Activated T-helper 2 cell treated with anti-CD3 and anti-CD28 coated beads, Interferon-gamma antibody, Interleukin-2, Interleukin-4, amounts not matched to agents 10 μg/mL and 5 μg/mL and 100 μg/mL, durations not matched to agents 14 hours and 24 hours and 36 hours (primary cell): ENCODE measurements around the gene RNU6-7. TPM values are rescaled to one million over a fixed set of nuclear protein-coding genes. Genes with fewer than 3 reads are reported as not detected.

ENCODE experiments used
- DNase-seq: peaks from one replicate; pipeline ENCODE4 v3.0.0; 2021; ENCODE audit warnings: low spot score
- H3K27ac Mint-ChIP-seq: one replicate; pipeline ENCODE4 v1.8.0; 2021; ENCODE audit warnings: mixed read lengths
- H3K27me3 Mint-ChIP-seq: one replicate; pipeline ENCODE4 v1.8.0; 2021; ENCODE audit warnings: low read depth, mixed read lengths
- H3K36me3 Mint-ChIP-seq: one replicate; pipeline ENCODE4 v1.8.0; 2021; ENCODE audit warnings: low read depth, mixed read lengths
- H3K4me1 Mint-ChIP-seq: one replicate; pipeline ENCODE4 v1.8.0; 2021; ENCODE audit warnings: low read depth, mixed read lengths
- H3K4me3 Mint-ChIP-seq: one replicate; pipeline ENCODE4 v1.8.0; 2021; ENCODE audit warnings: low read depth, mild to moderate bottlenecking, moderate library complexity, mixed read lengths
- H3K9me3 Mint-ChIP-seq: one replicate; pipeline ENCODE4 v1.8.0; 2021; ENCODE audit warnings: mixed read lengths
- intact Hi-C: fragments of 100-400 bp; cut with micrococcal nuclease; formaldehyde crosslinking; loops from one replicate; pipeline ENCODE4 v1.15.1; 2023
- total RNA-seq: library from RNA; stranded (reverse); gene quantifications from 2 replicates; pipeline ENCODE4 v1.2.3, GENCODE V29; 2022

RNU6-7 gene
- total RNA-seq, 1 donor from 2014 or later = not detected

DNA sequence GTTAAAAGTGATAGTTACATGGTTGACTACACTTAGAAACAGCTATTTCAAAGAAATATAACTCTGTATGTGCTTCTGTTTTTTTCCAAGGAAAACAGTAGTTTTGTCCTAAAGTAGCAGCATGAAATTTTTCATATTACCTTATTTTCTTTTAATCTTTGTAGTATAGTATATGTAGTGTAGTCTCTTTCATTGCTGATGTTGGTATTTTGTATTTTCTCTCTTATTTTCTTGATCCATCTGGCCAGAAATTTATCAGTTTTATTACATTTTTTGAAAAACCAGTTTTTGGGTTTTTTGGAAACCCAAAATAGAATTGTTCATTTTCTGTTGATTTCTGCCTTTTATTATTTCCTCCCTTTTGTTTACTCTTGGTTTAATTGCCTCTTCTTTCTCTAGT is 7.6 kb downstream of the RNU6-7 start:
- Mint-ChIP-seq H3K4me3 (no peak overlapping the region), H3K9me3 (no peaks in the 10 kb centered on the region), H3K36me3 (no peaks in the 10 kb centered on the region), H3K27ac (no peak overlapping the region), H3K4me1 (peaks cover 13% of the 10 kb centered on the region), H3K27me3 (peaks cover 28% of the 10 kb centered on the region)
- DNase-seq = no peak
- intact Hi-C loops = loop anchor here (10.0 kb wide), 2 partner anchors 645 to 825 kb away; partner anchors contain the start of gene NUBPL

- DNase-seq = no peak
- H3K4me3 Mint-ChIP-seq = no peak overlapping the region
Measured at GRCh38 chr14:32211068-32211404, 9.2 kb downstream of the RNU6-7 start.

DNA sequence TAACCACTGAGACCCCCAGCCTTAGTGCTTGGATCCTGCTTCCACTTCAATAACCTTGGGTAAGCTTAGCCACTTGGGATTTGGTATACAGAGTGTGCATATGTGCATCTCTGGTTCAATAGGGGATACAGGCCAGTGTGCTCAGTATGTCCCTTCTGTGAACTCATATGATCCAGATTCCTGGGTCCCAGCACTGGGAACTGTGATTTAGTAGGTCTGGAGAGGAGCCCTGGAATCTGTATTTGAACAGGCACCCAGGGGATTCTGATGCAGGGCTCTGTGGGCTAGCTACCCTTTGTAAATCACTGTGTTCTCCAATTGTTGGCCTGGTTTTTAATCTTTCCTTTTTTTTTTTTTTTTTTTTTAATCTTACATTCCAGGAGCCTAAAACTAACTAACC is 11.0 kb downstream of the RNU6-7 start:
- no peaks in the 10 kb centered on the region for H3K36me3 Mint-ChIP-seq
- peaks cover 15% of the 10 kb centered on the region for H3K27me3 Mint-ChIP-seq
- intact Hi-C loops = no loop called here
- H3K4me3 Mint-ChIP-seq = no peak overlapping the region
- no peaks in the 10 kb centered on the region for H3K9me3 Mint-ChIP-seq
- no peaks in the 10 kb centered on the region for H3K4me1 Mint-ChIP-seq
- no peak overlapping the region for H3K27ac Mint-ChIP-seq
- DNase-seq = no peak

More at GRCh38 chr14:32211068-32211404, 9.2 kb downstream of the RNU6-7 start:
- intact Hi-C loops = no loop called here
- peaks cover 23% of the 10 kb centered on the region for H3K27me3 Mint-ChIP-seq
- H3K9me3 Mint-ChIP-seq = no peaks in the 10 kb centered on the region
- peaks cover 6% of the 10 kb centered on the region for H3K4me1 Mint-ChIP-seq
- no peak overlapping the region for H3K27ac Mint-ChIP-seq
- no peaks in the 10 kb centered on the region for H3K36me3 Mint-ChIP-seq

- DNase-seq = no peak
- H3K9me3 Mint-ChIP-seq = no peaks in the 10 kb centered on the region
- no peaks in the 10 kb centered on the region for H3K36me3 Mint-ChIP-seq
- H3K27ac Mint-ChIP-seq = no peak overlapping the region
- H3K27me3 Mint-ChIP-seq = peaks cover 12% of the 10 kb centered on the region
- H3K4me3 Mint-ChIP-seq = no peak overlapping the region
- no peaks in the 10 kb centered on the region for H3K4me1 Mint-ChIP-seq
- intact Hi-C loops = no loop called here
Measured at GRCh38 chr14:32217301-32217700, 15.5 kb downstream of the RNU6-7 start.

DNA sequence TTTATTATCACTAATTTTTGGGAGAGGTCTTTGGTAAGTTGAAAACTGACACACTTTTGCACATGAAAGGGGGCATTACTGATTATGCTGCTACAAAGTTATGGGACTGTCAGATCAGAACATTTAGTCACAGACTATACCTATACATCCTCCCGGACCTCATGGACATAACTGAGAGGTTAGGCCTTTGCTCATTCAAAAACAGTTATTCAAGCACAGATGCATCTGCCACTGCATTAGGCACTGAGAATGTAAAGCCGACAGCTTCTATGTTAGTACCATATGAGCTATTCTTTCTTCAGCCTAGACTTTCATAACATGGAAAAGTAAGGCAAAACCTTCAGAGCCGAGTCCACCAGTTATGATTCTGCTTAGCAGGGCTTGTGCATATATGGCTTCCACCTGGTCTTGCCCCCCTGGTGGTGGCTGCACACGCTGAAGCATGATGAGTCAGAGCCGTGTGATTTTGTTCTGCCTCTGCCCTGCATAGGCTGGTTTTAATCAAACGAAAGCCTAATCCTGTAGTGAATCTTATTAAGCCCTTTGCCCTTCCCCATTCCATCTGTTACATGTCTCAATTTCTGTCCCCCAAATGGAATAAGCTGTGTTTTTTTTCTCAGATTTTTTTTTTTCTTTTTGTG is 23.0 kb downstream of the RNU6-7 start:
- intact Hi-C loops = no loop called here
- Mint-ChIP-seq H3K4me3 (no peak overlapping the region), H3K27me3 (peaks cover 21% of the 10 kb centered on the region), H3K4me1 (no peaks in the 10 kb centered on the region), H3K27ac (no peak overlapping the region), H3K36me3 (no peaks in the 10 kb centered on the region), H3K9me3 (no peaks in the 10 kb centered on the region)
- DNase-seq = no peak

DNA sequence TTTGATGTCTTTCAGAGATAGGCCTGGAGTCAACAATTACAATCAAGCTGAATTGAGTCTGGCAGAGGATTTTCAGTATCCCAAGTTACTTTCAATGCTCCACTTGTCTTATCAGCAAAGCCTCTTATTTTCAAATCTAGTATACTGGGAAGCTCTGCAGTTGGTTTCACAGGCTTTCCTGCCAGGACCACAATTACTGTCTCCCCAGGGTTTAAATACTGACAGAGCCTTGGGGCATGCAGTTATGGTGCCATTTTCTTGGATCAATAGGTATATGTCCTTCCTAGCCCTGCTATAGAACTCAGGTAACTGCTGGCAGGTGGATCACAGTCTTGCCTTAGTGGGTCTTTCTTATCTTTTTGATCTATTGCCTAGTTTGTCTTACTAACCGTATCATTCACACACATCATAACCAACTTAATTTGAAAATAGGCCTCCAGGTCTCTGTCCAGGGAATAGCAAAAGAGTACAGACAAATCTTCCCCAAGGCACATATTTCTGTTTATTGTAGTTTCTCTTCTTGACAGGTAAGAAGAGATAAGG is 23.6 kb downstream of the RNU6-7 start:
- no peaks in the 10 kb centered on the region for H3K9me3 Mint-ChIP-seq
- no peak for DNase-seq
- H3K27me3 Mint-ChIP-seq = peaks cover 22% of the 10 kb centered on the region
- no peaks in the 10 kb centered on the region for H3K36me3 Mint-ChIP-seq
- H3K4me3 Mint-ChIP-seq = no peak overlapping the region
- H3K4me1 Mint-ChIP-seq = no peaks in the 10 kb centered on the region
- no peak overlapping the region for H3K27ac Mint-ChIP-seq
- intact Hi-C loops = no loop called here

- intact Hi-C loops = no loop called here
- no peaks in the 10 kb centered on the region for H3K4me1 Mint-ChIP-seq
- peaks cover 22% of the 10 kb centered on the region for H3K27me3 Mint-ChIP-seq
- H3K4me3 Mint-ChIP-seq = no peak overlapping the region
- H3K9me3 Mint-ChIP-seq = no peaks in the 10 kb centered on the region
- no peak overlapping the region for H3K27ac Mint-ChIP-seq
- no peaks in the 10 kb centered on the region for H3K36me3 Mint-ChIP-seq
- no peak for DNase-seq
Measured at GRCh38 chr14:32226056-32226455, 24.2 kb downstream of the RNU6-7 start.

DNA sequence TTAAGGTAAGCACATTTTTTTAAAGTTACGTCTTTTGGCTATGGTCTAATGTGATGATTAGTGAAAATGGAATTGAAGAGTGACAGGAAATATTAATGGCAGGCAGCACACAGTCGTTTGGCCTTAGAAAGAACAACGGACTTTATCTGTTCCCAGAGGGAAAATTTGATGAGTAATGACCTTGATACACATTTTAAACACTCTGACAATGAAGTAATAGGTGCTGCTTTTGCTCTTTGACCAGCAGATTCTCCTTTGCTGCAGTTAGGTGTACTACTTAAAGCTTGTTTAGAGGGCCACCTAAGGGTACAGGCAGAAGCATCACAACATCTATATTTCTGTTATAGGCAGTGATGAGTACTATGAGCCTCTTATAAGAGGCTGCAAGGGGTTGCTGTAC is 28.3 kb downstream of the RNU6-7 start:
- Mint-ChIP-seq H3K27me3 (peaks cover 7% of the 10 kb centered on the region), H3K27ac (no peak overlapping the region), H3K4me3 (no peak overlapping the region), H3K36me3 (no peaks in the 10 kb centered on the region), H3K9me3 (no peaks in the 10 kb centered on the region), H3K4me1 (peaks cover 8% of the 10 kb centered on the region)
- intact Hi-C loops = no loop called here
- DNase-seq = no peak

DNA sequence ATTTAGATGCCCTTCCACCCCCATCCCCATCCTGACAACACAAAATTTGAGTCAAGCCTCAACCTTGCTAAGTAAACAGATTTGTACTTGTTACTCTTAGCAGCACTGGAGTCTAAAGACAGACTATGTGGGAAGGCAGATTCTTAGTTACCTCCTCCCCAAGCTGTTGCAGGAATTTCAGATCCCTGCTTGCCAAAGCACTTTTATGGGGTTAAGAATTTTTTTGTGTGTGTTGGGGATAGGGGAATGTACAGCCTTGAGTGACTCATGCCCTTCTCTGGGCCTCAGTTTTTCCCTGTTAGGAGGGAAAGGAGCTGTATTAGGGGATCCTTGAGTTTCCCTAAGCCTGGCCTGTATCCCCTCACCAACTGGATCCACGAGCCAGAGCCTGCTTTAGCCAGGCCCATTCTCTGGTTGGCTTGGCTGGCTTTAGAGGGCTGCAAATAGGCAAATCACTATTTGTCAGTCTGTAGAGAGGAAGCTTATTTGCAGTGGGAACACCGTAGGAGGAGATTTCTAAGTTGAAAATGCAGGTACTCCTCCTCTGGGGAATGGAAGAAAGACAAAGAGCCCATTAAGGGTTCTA is 28.9 kb downstream of the RNU6-7 start:
- no peak overlapping the region for H3K27ac Mint-ChIP-seq
- peaks cover 8% of the 10 kb centered on the region for H3K4me1 Mint-ChIP-seq
- intact Hi-C loops = no loop called here
- peaks cover 7% of the 10 kb centered on the region for H3K27me3 Mint-ChIP-seq
- H3K9me3 Mint-ChIP-seq = no peaks in the 10 kb centered on the region
- no peak for DNase-seq
- no peaks in the 10 kb centered on the region for H3K36me3 Mint-ChIP-seq
- H3K4me3 Mint-ChIP-seq = no peak overlapping the region

GRCh38 chr14:32232481-32232880 is 30.6 kb downstream of the RNU6-7 start:
- intact Hi-C loops = no loop called here
- Mint-ChIP-seq H3K36me3 (no peaks in the 10 kb centered on the region), H3K27ac (no peak overlapping the region), H3K4me1 (peaks cover 8% of the 10 kb centered on the region), H3K9me3 (no peaks in the 10 kb centered on the region), H3K4me3 (no peak overlapping the region), H3K27me3 (peaks cover 9% of the 10 kb centered on the region)
- no peak for DNase-seq

- peaks cover 9% of the 10 kb centered on the region for H3K27me3 Mint-ChIP-seq
- no peaks in the 10 kb centered on the region for H3K36me3 Mint-ChIP-seq
- no peaks in the 10 kb centered on the region for H3K9me3 Mint-ChIP-seq
- DNase-seq = no peak
- H3K27ac Mint-ChIP-seq = no peak overlapping the region
- intact Hi-C loops = no loop called here
- H3K4me1 Mint-ChIP-seq = peaks cover 8% of the 10 kb centered on the region
- no peak overlapping the region for H3K4me3 Mint-ChIP-seq
Measured at GRCh38 chr14:32233260-32233659, 31.4 kb downstream of the RNU6-7 start.

DNA sequence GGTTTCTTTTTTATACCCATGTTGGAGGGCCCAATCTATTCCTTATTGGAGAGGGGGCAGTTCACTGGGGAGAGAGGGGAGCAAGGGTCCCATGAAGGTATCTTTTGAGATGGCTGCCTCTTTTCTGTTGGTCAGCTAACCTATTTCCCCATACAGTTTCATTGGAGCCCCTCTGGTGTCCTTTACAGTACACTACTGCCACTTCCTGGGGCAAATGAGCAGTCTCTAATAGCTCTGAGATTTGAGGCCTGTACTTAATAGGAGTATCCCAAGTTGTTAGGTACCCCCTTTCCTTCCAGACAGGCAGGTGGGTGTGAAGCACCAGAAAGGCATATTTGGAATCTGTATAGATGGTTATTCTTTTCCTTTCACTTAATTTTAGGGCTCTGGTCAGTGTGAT is 42.6 kb downstream of the RNU6-7 start:
- no peak for DNase-seq
- H3K36me3 Mint-ChIP-seq = no peaks in the 10 kb centered on the region
- no peak overlapping the region for H3K27ac Mint-ChIP-seq
- no peak overlapping the region for H3K4me3 Mint-ChIP-seq
- no peaks in the 10 kb centered on the region for H3K27me3 Mint-ChIP-seq
- no peaks in the 10 kb centered on the region for H3K9me3 Mint-ChIP-seq
- intact Hi-C loops = no loop called here
- H3K4me1 Mint-ChIP-seq = no peaks in the 10 kb centered on the region

DNA sequence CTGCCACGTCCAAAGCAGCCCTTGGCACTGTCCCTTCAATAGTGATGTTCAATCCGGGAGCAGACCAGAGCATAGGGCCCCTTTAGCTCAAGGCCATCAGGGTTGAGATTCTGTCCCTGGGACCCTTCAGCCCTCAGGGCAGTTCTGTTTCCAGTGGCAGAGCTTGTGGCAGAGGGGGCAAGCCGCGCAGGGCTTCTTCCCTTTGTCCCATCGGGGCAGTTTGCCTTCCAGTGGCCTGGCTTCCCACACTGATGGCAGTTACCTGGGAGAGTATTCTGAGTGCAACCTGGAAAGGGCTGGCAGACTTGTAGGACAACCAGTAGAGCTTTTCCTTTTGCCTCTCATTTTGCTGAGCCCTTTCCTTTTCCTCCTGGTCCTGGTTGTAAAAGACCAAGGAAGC is 44.9 kb downstream of the RNU6-7 start:
- no peaks in the 10 kb centered on the region for H3K36me3 Mint-ChIP-seq
- no peak overlapping the region for H3K4me3 Mint-ChIP-seq
- H3K9me3 Mint-ChIP-seq = no peaks in the 10 kb centered on the region
- H3K4me1 Mint-ChIP-seq = no peaks in the 10 kb centered on the region
- H3K27me3 Mint-ChIP-seq = no peaks in the 10 kb centered on the region
- intact Hi-C loops = no loop called here
- no peak overlapping the region for H3K27ac Mint-ChIP-seq
- no peak for DNase-seq
